ENCODE results near the gene IRS1.

GRCh38 chr2:226698671-226699070, 100.9 kb downstream of the IRS1 start:
- TF ChIP-seq, protein P1, sequence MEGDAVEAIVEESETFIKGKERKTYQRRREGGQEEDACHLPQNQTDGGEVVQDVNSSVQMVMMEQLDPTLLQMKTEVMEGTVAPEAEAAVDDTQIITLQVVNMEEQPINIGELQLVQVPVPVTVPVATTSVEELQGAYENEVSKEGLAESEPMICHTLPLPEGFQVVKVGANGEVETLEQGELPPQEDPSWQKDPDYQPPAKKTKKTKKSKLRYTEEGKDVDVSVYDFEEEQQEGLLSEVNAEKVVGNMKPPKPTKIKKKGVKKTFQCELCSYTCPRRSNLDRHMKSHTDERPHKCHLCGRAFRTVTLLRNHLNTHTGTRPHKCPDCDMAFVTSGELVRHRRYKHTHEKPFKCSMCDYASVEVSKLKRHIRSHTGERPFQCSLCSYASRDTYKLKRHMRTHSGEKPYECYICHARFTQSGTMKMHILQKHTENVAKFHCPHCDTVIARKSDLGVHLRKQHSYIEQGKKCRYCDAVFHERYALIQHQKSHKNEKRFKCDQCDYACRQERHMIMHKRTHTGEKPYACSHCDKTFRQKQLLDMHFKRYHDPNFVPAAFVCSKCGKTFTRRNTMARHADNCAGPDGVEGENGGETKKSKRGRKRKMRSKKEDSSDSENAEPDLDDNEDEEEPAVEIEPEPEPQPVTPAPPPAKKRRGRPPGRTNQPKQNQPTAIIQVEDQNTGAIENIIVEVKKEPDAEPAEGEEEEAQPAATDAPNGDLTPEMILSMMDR (optimal IDR thresholded peaks at IDR 0.05 in 1 of 3, IDR thresholded peaks at IDR 0.05 in 1 of 3, conservative IDR thresholded peaks at IDR 0.05 in 1 of 3; ENCODE audit: extremely low read depth in 1 of 3, insufficient read depth in 2 of 3, low read length in 3 of 3), result no peak
- TF ChIP-seq EZH2 (IDR thresholded peaks at IDR 0.05; ENCODE audit: low read length), result no peak

All from keratinocyte (primary cell).